Measurements from ENCODE around the gene LRRC8C. TPM values are rescaled to one million over a fixed set of nuclear protein-coding genes. Genes with fewer than 3 reads are reported as not detected.
"Not testable (repeated sequence)": the region's sequence is repeated elsewhere in the genome, so short reads cannot be mapped to it uniquely, and the experiment has no call there.

The LRRC8C gene
- total and polyA plus RNA-seq, 5 donors: 3.6 to 10.6 (median 6.0) TPM

GRCh38 chr1:89620664-89621063 is 12.3 kb upstream of the LRRC8C start:
- Histone ChIP-seq H3K27me3 (ENCODE audit: control insufficient read depth, insufficient read depth) (no peaks in the 10 kb centered on the region), H3K9me3 (ENCODE audit: control insufficient read depth, low read length) (no peaks in the 10 kb centered on the region), H3K27ac (ENCODE audit: low read length) (no peak overlapping the region), H3K4me3 (ENCODE audit: low read length) (no peak overlapping the region), H3K4me1 (ENCODE audit: control insufficient read depth, insufficient read depth, low read length) (peaks cover 4% of the 10 kb centered on the region)
- intact Hi-C loops (cut with DNase I): no loop called here
- ATAC-seq (no peak), DNase-seq (no peak)
- WGBS: 91% methylated on average over 3 of the region's 3 CpGs

DNA sequence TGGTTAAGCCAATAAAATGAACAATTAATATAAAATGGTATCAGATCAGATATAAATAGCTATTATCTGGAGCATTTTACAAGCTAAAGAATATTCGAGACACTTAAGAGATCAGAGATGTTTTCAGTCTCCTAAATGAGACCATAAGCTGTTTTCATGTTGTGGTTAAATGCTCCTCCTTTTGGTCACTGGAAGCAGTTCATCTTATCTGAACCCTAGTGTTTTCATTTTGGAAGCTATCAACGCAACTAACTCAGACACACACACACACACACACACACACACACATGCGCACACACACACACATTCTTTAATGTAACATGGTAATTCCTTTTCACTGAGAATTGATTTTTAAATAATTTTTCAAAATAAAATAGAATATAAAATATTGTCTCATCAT is 10.0 kb upstream of the LRRC8C start:
- Histone ChIP-seq H3K9me3 (ENCODE audit: control insufficient read depth, low read length) (no peaks in the 10 kb centered on the region), H3K27me3 (ENCODE audit: control insufficient read depth, insufficient read depth) (no peaks in the 10 kb centered on the region), H3K4me1 (ENCODE audit: control insufficient read depth, insufficient read depth, low read length) (no peaks in the 10 kb centered on the region), H3K4me3 (ENCODE audit: low read length) (no peak overlapping the region), H3K27ac (ENCODE audit: low read length) (no peak overlapping the region)
- ATAC-seq (no peak), DNase-seq (no peak)
- WGBS: 52% methylated on average over 3 of the region's 3 CpGs
- intact Hi-C loops (cut with DNase I): no loop called here

DNA sequence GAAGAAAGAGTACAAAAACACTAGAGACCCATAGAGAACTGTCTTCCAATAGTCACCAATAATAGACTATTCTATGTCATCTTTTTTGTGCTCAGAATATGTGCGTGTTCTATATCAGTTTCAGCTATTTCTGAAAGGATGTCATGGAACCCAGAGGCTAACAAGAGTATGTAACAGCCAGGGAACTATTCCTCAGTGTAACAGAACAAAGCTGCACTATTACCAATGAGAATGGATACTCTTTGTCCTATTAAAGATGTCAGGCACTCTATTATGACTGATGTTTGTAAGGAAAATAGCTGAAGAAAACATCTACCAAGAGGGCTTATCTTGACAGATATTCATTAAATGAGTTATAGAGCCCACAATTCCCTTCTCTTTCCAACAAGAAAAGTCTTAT is 8.6 kb upstream of the LRRC8C start:
- DNase-seq: no peak
- no peaks in the 10 kb centered on the region for H3K9me3 ChIP-seq (ENCODE audit: control insufficient read depth, low read length)
- H3K27ac ChIP-seq (ENCODE audit: low read length): no peak overlapping the region
- intact Hi-C loops (cut with DNase I): no loop called here
- H3K4me3 ChIP-seq (ENCODE audit: low read length): no peak overlapping the region
- WGBS: 73% methylated on average over 1 of the region's 1 CpG
- no peak for ATAC-seq
- H3K27me3 ChIP-seq (ENCODE audit: control insufficient read depth, insufficient read depth): no peaks in the 10 kb centered on the region
- H3K4me1 ChIP-seq (ENCODE audit: control insufficient read depth, insufficient read depth, low read length): no peaks in the 10 kb centered on the region

GRCh38 chr1:89624715-89625323 is 8.1 kb upstream of the LRRC8C start:
- no peak for ATAC-seq
- 62% methylated on average over 4 of the region's 4 CpGs for WGBS
- intact Hi-C loops (cut with DNase I): no loop called here
- H3K27me3 ChIP-seq (ENCODE audit: control insufficient read depth, insufficient read depth): no peaks in the 10 kb centered on the region
- no peaks in the 10 kb centered on the region for H3K4me1 ChIP-seq (ENCODE audit: control insufficient read depth, insufficient read depth, low read length)
- no peak overlapping the region for H3K27ac ChIP-seq (ENCODE audit: low read length)
- H3K9me3 ChIP-seq (ENCODE audit: control insufficient read depth, low read length): no peaks in the 10 kb centered on the region
- no peak for DNase-seq
- H3K4me3 ChIP-seq (ENCODE audit: low read length): no peak overlapping the region

GRCh38 chr1:89627596-89627962 is 5.3 kb upstream of the LRRC8C start:
- no peaks in the 10 kb centered on the region for H3K27me3 ChIP-seq (ENCODE audit: control insufficient read depth, insufficient read depth)
- H3K4me1 ChIP-seq (ENCODE audit: control insufficient read depth, insufficient read depth, low read length): no peaks in the 10 kb centered on the region
- H3K9me3 ChIP-seq (ENCODE audit: control insufficient read depth, low read length): no peaks in the 10 kb centered on the region
- intact Hi-C loops (cut with DNase I): no loop called here
- no peak overlapping the region for H3K27ac ChIP-seq (ENCODE audit: low read length)
- no peak for DNase-seq
- no peak for ATAC-seq
- H3K4me3 ChIP-seq (ENCODE audit: low read length): no peak overlapping the region

DNA sequence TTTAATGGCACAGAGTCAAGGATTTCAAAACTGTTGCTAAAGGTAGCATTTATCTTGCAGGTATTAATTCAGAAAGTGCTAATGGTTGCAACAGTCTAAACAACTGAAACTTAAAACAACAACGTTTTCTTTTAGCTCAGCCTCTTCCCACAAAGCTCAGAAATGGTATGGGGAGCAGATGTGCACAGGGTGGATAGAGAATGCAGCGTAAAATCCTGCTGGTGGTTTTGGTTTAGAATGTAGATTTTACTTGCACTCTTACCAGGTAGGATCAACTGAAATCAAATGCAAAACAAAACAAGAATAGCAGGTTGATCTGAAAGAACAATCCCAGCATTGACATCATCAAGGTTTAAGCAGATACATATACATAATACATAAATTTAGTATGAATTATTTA is 3.8 kb upstream of the LRRC8C start:
- no peaks in the 10 kb centered on the region for H3K9me3 ChIP-seq (ENCODE audit: control insufficient read depth, low read length)
- H3K27me3 ChIP-seq (ENCODE audit: control insufficient read depth, insufficient read depth): no peaks in the 10 kb centered on the region
- no peak for DNase-seq
- H3K27ac ChIP-seq (ENCODE audit: low read length): no peak overlapping the region
- intact Hi-C loops (cut with DNase I): no loop called here
- H3K4me1 ChIP-seq (ENCODE audit: control insufficient read depth, insufficient read depth, low read length): no peaks in the 10 kb centered on the region
- WGBS: 85% methylated on average over 2 of the region's 2 CpGs
- no peak for ATAC-seq
- no peak overlapping the region for H3K4me3 ChIP-seq (ENCODE audit: low read length)

DNA sequence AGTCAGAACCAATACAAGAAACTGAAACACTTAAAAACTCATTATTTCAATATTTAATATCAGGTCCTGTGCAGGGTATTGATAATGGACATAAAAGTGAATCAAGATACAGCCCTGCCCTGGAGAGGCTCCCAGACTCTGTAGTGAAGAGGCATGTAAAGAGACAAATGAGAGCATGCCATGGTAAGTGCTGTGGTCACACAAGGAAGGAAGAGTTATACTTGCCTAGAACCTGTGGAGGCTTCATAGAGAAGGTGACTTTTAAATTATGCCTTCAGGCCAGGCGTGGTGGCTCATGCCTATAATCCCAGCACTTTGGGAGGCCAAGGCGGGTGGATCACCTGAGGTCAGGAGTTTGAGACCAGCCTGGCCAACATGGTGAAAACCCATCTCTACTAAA is 3.3 kb upstream of the LRRC8C start:
- H3K27ac ChIP-seq (ENCODE audit: low read length); H3K27me3 ChIP-seq (ENCODE audit: control insufficient read depth, insufficient read depth); H3K9me3 ChIP-seq (ENCODE audit: control insufficient read depth, low read length); DNase-seq; H3K4me3 ChIP-seq (ENCODE audit: low read length); intact Hi-C loops (cut with DNase I); H3K4me1 ChIP-seq (ENCODE audit: control insufficient read depth, insufficient read depth, low read length); ATAC-seq: not testable (repeated sequence)
- 98% methylated on average over 2 of the region's 2 CpGs for WGBS

- H3K4me3 ChIP-seq (ENCODE audit: low read length): no peak overlapping the region
- no peaks in the 10 kb centered on the region for H3K4me1 ChIP-seq (ENCODE audit: control insufficient read depth, insufficient read depth, low read length)
- no peak for DNase-seq
- no peak overlapping the region for H3K27ac ChIP-seq (ENCODE audit: low read length)
- WGBS: 100% methylated on average over 3 of the region's 3 CpGs
- ATAC-seq: no peak
- no peaks in the 10 kb centered on the region for H3K27me3 ChIP-seq (ENCODE audit: control insufficient read depth, insufficient read depth)
- H3K9me3 ChIP-seq (ENCODE audit: control insufficient read depth, low read length): no peaks in the 10 kb centered on the region
- intact Hi-C loops (cut with DNase I): loop anchor here in 3 of 4 donors (5.0 to 10.0 kb wide), 3 partner anchors 75 to 135 kb away; no protein-coding TSS in a partner anchor
Observed at GRCh38 chr1:89630048-89630447, 2.9 kb upstream of the LRRC8C start.

DNA sequence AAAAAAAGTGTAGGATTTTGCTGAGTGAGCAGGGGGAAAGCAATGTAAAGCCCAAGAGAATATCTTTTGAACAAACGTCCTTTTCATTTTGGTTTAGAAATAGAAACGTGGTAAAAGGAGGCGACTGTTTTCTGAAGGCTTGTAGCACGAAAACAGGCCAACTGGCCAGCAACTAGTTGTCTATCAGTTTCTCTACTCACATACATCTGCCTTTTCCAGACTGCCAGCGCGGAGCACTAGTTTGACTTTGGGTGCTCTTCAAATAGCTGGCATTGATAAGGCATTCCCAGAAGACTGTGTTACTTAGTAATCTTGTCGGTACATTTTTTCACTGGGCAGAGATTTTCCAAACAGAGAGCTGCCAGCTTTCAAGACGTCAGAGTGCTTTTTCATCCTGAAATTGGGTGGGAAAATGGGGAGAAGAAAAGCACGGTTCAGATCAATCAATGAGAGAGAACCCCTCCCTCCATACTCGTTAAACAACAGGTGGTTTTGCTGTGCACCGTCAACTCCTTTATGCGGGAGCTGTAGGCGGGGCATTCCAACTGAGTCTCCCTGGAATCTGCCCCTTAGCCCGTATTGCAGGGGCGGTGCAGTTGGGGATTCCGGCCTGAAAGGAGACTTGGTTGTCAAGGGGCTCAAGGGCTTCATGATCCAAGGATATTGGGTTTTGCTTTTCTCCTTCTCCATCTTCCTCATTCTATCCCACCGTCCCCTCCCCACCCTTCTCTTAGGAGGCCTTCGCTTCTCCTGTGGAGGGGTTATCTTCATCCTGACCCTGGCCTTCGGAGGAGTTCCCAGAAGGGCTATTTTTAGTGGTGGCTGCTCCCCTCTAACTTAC is 884 bp upstream of the LRRC8C start:
- Histone ChIP-seq H3K9me3 (ENCODE audit: control insufficient read depth, low read length) (no peaks in the 10 kb centered on the region), H3K27me3 (ENCODE audit: control insufficient read depth, insufficient read depth) (no peaks in the 10 kb centered on the region), H3K4me1 (ENCODE audit: control insufficient read depth, insufficient read depth, low read length) (no peaks in the 10 kb centered on the region), H3K4me3 (ENCODE audit: low read length) (peak overlapping the region; percentile 56), H3K27ac (ENCODE audit: low read length) (peak overlapping the region; percentile 95)
- intact Hi-C loops (cut with DNase I): loop anchor here (2.0 to 10.0 kb wide), 4 partner anchors 73 to 133 kb away; no protein-coding TSS in a partner anchor
- DNase-seq (peak in 2 of 3 donors; percentile 22 to 56), ATAC-seq (peak; percentile 22 to 24)
- WGBS: 16% methylated on average over 19 of the region's 19 CpGs

DNA sequence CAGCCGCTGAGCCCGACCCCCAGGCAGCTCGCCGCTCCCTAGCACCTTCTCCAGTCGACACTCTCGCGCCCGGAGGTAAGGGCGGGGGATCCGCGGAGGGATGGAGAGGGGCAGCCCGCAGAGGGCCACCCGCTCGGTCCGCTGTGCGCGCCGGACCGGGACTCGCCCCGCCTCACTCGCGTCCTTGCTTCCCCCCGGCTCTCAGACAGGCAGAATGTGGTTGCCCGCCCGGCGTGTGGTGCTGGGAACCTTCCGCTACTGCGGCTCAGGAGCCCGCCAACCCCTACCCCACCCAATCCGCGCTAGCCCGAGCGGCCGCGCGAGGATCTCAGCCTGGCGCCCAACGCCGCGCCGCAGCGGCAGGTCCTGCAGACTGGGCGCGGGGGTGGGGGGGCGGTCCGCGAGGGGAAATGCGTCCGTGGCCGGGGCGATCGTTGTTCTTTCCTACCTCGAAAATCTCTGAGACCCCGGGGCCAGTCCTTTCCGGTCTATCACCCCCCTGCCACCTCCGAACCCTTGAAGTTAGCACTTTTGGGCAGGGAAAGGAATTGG is 404 bp downstream of the LRRC8C start:
- Histone ChIP-seq H3K27ac (ENCODE audit: low read length) (peak overlapping the region; percentile 81), H3K9me3 (ENCODE audit: control insufficient read depth, low read length) (no peaks in the 10 kb centered on the region), H3K4me1 (ENCODE audit: control insufficient read depth, insufficient read depth, low read length) (no peaks in the 10 kb centered on the region), H3K27me3 (ENCODE audit: control insufficient read depth, insufficient read depth) (no peaks in the 10 kb centered on the region), H3K4me3 (ENCODE audit: low read length) (peak overlapping the region; percentile 56)
- ATAC-seq (peak; percentile 79), DNase-seq (peak; percentile 63 to 85 (median 82))
- intact Hi-C loops (cut with DNase I): loop anchor here (2.0 to 10.0 kb wide), 4 partner anchors 71 to 131 kb away; no protein-coding TSS in a partner anchor
- under 1% methylated on average over 57 of the region's 57 CpGs for WGBS
